Body of pancreas (tissue), 4 donors: ENCODE data around the gene TSPAN32. TPM values are rescaled to one million over a fixed set of nuclear protein-coding genes. Genes with fewer than 3 reads are reported as not detected.

Experiments
- ATAC-seq: fragments of 150-250 bp; one replicate; pipeline ENCODE4 v1.9.1; 2016
- DNase-seq, 4 donors: peaks; one replicate each; pipeline ENCODE4 v3.0.0-alpha.2; 2019
- H3K27ac ChIP-seq, 4 donors: fragments of 200-600 bp; sonication (generic); 1 replicate in 3 of 4; 2 replicates in 1 of 4; pipeline versions ENCODE4 v1.5.1 to v1.6.1; 2016 to 2019; ENCODE audit warnings: mild to moderate bottlenecking in 1 of 4, mixed read lengths in 1 of 4, moderate library complexity in 1 of 4
- H3K27me3 ChIP-seq, 2 donors: fragments of 200-600 bp; sonication (generic); one replicate each; pipeline ENCODE4 v1.6.0; 2016; ENCODE audit warnings: mild to moderate bottlenecking in 1 of 2
- H3K36me3 ChIP-seq, 2 donors: fragments of 200-600 bp; sonication (generic); replicated peaks in 1 of 2; 2 replicates each; pipeline ENCODE4 v1.5.1; 2016; ENCODE audit warnings: low read depth in 2 of 2; ENCODE audit not compliant: insufficient read depth in 1 of 2
- H3K4me1 ChIP-seq: fragments of 200-600 bp; sonication (generic); one replicate; pipeline ENCODE4 v1.6.0; 2016
- H3K4me3 ChIP-seq, 2 donors: fragments of 200-600 bp; sonication (generic); 1 replicate in 1 of 2; 2 replicates in 1 of 2; pipeline ENCODE4 v1.5.1; 2016 to 2019
- H3K9me3 ChIP-seq, 3 donors: fragments of 200-600 bp; sonication (generic); 1 replicate in 2 of 3; 2 replicates in 1 of 3; pipeline ENCODE4 v1.5.1; 2016
- POLR2A ChIP-seq, 3 donors: fragments of 450-650 bp; IDR thresholded peaks; one replicate each; pipeline ENCODE4 v1.6.1; 2016; ENCODE audit warnings: antibody characterized with exemption in 3 of 3, mild to moderate bottlenecking in 2 of 3
- WGBS, 2 donors: methylation state at CpG; one replicate each; pipeline ENCODE4 v1.1.5; 2017; 5-methylcytosine and 5-hydroxymethylcytosine counted together
- intact Hi-C: fragments of 100-400 bp; cut with DNase I; formaldehyde crosslinking; loops from one replicate; pipeline ENCODE4 v1.15.1; 2023
- total RNA-seq, 2 donors: library from RNA; depleted of rRNA; stranded (reverse); fragments of >200 nt; gene quantifications; one replicate each; pipeline ENCODE4 v1.1.0, GENCODE V29; 2016
- TF ChIP-seq, protein P1 (sequence below), 7 experiments: fragments of 450-650 bp in 4 of 7; fragments of 200-600 bp in 3 of 7; sonication (generic) in 3 of 7; IDR thresholded peaks; one replicate each; pipeline ENCODE4 v1.5.1; 2016 to 2019; ENCODE audit warnings: antibody characterized with exemption in 7 of 7

TSPAN32 gene
- total RNA-seq, 2 donors from 2014 or later = 5.9 TPM; not detected in 1

DNA sequence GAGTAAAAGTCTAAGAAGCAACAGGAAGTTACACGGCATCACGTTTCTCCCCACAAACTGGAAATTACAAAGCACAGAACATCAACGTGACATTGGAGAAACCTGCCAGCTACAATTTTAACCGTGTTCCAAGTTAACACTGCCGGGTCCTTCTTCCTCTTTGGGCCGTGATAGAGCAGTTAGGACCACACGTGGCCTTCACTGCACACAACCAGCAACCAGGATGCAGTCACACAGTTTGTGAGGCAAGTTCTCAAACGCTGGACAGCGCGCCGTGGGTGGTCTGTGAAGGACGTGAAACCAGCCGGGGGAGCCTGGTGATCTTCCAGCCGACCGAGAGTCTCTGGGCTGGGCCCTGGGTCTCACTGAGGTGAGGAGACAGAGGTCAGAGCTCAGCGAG is 14.7 kb upstream of the TSPAN32 start:
- H3K27me3 ChIP-seq = no peaks in the 10 kb centered on the region
- intact Hi-C loops = no loop called here
- H3K9me3 ChIP-seq = peaks cover 0 to 4% (median 0%) of the 10 kb centered on the region in 3 donors
- no peak overlapping the region for H3K4me3 ChIP-seq
- peaks cover 24% of the 10 kb centered on the region for H3K4me1 ChIP-seq
- no peak for TF ChIP-seq POLR2A (IDR thresholded peaks at IDR 0.05)
- TF ChIP-seq, protein P1, sequence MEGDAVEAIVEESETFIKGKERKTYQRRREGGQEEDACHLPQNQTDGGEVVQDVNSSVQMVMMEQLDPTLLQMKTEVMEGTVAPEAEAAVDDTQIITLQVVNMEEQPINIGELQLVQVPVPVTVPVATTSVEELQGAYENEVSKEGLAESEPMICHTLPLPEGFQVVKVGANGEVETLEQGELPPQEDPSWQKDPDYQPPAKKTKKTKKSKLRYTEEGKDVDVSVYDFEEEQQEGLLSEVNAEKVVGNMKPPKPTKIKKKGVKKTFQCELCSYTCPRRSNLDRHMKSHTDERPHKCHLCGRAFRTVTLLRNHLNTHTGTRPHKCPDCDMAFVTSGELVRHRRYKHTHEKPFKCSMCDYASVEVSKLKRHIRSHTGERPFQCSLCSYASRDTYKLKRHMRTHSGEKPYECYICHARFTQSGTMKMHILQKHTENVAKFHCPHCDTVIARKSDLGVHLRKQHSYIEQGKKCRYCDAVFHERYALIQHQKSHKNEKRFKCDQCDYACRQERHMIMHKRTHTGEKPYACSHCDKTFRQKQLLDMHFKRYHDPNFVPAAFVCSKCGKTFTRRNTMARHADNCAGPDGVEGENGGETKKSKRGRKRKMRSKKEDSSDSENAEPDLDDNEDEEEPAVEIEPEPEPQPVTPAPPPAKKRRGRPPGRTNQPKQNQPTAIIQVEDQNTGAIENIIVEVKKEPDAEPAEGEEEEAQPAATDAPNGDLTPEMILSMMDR (IDR thresholded peaks at IDR 0.05) = no peak
- ATAC-seq = no peak
- H3K36me3 ChIP-seq = no peaks in the 10 kb centered on the region
- DNase-seq = peak in 3 of 4 donors; percentile 1 to 9 (median 9)
- 59 to 61% methylated on average over 16 of the region's 16 CpGs for WGBS, 2 donors
- no peak overlapping the region for H3K27ac ChIP-seq

DNA sequence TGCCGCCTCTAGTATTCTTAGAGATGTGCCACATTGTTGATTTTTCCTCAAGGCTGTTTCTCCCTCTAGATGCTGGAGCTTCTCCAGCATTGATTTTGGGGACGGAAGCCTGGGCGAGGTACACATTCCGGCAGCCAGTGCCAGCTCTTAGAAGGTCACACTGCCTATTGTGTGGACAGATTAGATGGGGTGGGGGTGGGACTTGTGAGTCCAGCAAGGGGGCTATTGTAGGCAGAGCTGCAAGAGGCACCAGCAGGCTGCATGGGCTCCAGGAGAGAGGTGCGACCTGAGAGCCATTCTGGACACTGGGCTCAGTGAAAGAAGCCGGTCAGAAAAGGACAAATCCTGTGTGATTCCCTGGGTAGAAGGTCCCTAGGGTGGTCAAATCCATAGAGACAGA is 12.5 kb upstream of the TSPAN32 start:
- no peak overlapping the region for H3K27ac ChIP-seq

DNA sequence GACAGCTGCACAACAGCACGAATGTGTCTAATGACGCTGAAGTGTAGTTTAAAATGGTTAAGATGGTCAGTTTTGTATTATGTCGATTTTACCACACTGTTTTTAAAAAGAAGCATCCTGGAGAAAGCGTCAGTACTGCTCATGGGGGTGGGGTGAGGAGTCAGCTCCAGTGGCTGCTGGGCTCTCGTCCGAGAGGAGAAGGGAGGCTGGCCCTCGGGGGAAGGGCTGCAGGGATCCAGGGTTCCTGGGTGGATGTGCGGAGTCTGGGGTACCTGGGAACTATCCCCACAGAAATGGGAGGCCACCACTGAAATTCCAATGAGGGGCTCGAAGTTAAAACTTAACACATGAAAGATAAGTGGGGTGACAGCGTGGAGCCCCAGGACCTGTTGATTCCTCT is 12.0 kb upstream of the TSPAN32 start:
- H3K4me1 ChIP-seq = peaks cover 24% of the 10 kb centered on the region
- H3K9me3 ChIP-seq = peaks cover 0 to 4% (median 0%) of the 10 kb centered on the region in 3 donors
- no peak for ATAC-seq
- WGBS, 2 donors = 79 to 82% methylated on average over 10 of the region's 10 CpGs
- peak overlapping the region in 1 of 4 donors; percentile 13 for H3K27ac ChIP-seq
- DNase-seq = peak in 2 of 4 donors; percentile 0 to 6
- no peak overlapping the region for H3K4me3 ChIP-seq
- no peaks in the 10 kb centered on the region for H3K27me3 ChIP-seq
- intact Hi-C loops = no loop called here
- TF ChIP-seq, protein P1 (IDR thresholded peaks at IDR 0.05) = no peak
- no peak for TF ChIP-seq POLR2A (IDR thresholded peaks at IDR 0.05)
- H3K36me3 ChIP-seq = no peaks in the 10 kb centered on the region

More for the DNA sequence above, 12.5 kb upstream of the TSPAN32 start:
- WGBS, 2 donors = 24 to 29% methylated on average over 4 to 6 of the region's 6 CpGs
- H3K36me3 ChIP-seq = no peaks in the 10 kb centered on the region
- H3K4me1 ChIP-seq = peaks cover 24% of the 10 kb centered on the region
- TF ChIP-seq, protein P1 (IDR thresholded peaks at IDR 0.05) = no peak
- TF ChIP-seq POLR2A (IDR thresholded peaks at IDR 0.05) = no peak
- intact Hi-C loops = no loop called here
- peaks cover 0 to 4% (median 0%) of the 10 kb centered on the region in 3 donors for H3K9me3 ChIP-seq
- ATAC-seq (peak; percentile 79), DNase-seq (peak in 3 of 4 donors; percentile 31 to 60 (median 47))
- no peak overlapping the region for H3K4me3 ChIP-seq
- no peaks in the 10 kb centered on the region for H3K27me3 ChIP-seq

DNA sequence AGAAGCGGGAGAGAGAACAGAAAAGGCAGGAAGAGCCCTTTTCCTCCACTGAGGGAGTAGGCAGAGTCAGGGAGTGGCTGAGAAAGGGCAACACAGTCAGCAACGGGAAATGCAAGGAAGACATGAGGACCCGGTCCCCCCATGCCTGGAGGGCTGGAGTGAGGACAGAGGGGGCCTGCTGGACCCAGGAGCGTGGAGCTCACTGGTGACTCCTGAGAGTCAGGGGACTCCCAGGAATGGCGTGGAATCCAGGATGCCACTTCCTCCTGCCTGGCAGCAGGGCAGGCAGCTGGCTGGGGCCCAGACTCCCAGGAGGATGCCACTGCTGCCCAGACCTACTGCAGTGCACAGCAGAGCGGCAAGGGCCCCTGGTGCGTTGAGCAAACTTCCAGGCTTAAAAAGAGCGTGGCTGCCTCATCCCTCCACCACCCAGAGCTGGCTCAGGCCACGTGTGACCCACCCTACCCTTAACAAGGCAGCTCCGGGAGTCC is 11.4 kb upstream of the TSPAN32 start:
- Histone ChIP-seq H3K27me3 (no peaks in the 10 kb centered on the region), H3K9me3 (peaks cover 0 to 4% (median 0%) of the 10 kb centered on the region in 3 donors), H3K36me3 (no peaks in the 10 kb centered on the region), H3K4me1 (peaks cover 24% of the 10 kb centered on the region), H3K4me3 (no peak overlapping the region), H3K27ac (peak overlapping the region in 1 of 4 donors; percentile 13)
- WGBS, 2 donors = 45 to 52% methylated on average over 6 to 8 of the region's 10 CpGs
- ATAC-seq = peak; percentile 76
- peak in 3 of 4 donors; percentile 19 to 38 (median 23) for DNase-seq
- intact Hi-C loops = no loop called here
- TF ChIP-seq, protein P1 (IDR thresholded peaks at IDR 0.05) = no peak
- TF ChIP-seq POLR2A (IDR thresholded peaks at IDR 0.05) = no peak

DNA sequence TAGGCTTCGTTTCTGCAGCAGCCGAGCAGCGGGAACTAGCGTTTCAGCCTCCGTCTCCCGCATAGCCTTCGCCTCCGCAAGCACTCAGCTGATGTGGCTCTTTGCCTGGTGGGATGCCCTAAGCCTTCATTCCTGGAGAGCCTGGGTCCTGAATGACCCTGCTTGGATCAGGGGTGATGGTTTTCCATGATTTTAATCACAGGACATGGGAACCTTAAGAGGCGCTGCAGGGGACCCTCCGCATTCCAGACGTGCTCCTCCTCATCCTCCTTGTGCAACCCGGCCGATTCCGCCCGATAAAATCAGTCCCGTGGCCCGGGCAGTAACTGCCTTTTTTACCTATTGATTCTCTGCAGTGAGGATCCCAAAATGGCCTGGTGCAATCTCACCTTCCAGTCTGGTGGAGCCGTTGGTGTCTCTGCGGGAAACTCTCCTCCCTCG is 8.3 kb upstream of the TSPAN32 start:
- intact Hi-C loops = no loop called here
- 82 to 85% methylated on average over 19 to 20 of the region's 20 CpGs for WGBS, 2 donors
- DNase-seq (peak in 2 of 4 donors; percentile 1 to 8), ATAC-seq (no peak)
- H3K9me3 ChIP-seq = peaks cover 0 to 4% (median 0%) of the 10 kb centered on the region in 3 donors
- no peak for TF ChIP-seq POLR2A (IDR thresholded peaks at IDR 0.05)
- TF ChIP-seq, protein P1 (IDR thresholded peaks at IDR 0.05) = no peak
- no peak overlapping the region for H3K27ac ChIP-seq
- no peaks in the 10 kb centered on the region for H3K27me3 ChIP-seq
- no peak overlapping the region for H3K4me3 ChIP-seq
- peaks cover 23% of the 10 kb centered on the region for H3K4me1 ChIP-seq
- no peaks in the 10 kb centered on the region for H3K36me3 ChIP-seq
